Adipose tissue (tissue), 3 donors: ENCODE results near the gene PNPLA7. TPM values are rescaled to one million over a fixed set of nuclear protein-coding genes. Genes with fewer than 3 reads are reported as not detected.
"Not testable (repeated sequence)": the region's sequence is repeated elsewhere in the genome, so short reads cannot be mapped to it uniquely, and the experiment has no call there.

ENCODE experiments used
- H3K27ac ChIP-seq: one replicate; pipeline ENCODE4 v1.5.1; 2013; ENCODE audit warnings: low read depth, low read length
- WGBS, 3 donors: extraction: QIAGEN DNeasy Blood & Tissue Kit; methylation state at CpG; one replicate each; pipeline ENCODE4 v1.1.7; 2013; 5-methylcytosine and 5-hydroxymethylcytosine counted together
- polyA plus RNA-seq, 3 donors: library from polyadenylated mRNA; stranded (reverse); fragments of 200-250 nt; gene quantifications; one replicate each; pipeline ENCODE4 v1.2.3, GENCODE V29; 2013
- donor health status: healthy with polysubstance abuse.
- donor health status: Bipolar disorder and iron deficiency.
- donor health status: healthy.

Gene PNPLA7
- polyA plus RNA-seq, 3 donors = 6.8 to 23.4 (median 22.3) TPM

DNA sequence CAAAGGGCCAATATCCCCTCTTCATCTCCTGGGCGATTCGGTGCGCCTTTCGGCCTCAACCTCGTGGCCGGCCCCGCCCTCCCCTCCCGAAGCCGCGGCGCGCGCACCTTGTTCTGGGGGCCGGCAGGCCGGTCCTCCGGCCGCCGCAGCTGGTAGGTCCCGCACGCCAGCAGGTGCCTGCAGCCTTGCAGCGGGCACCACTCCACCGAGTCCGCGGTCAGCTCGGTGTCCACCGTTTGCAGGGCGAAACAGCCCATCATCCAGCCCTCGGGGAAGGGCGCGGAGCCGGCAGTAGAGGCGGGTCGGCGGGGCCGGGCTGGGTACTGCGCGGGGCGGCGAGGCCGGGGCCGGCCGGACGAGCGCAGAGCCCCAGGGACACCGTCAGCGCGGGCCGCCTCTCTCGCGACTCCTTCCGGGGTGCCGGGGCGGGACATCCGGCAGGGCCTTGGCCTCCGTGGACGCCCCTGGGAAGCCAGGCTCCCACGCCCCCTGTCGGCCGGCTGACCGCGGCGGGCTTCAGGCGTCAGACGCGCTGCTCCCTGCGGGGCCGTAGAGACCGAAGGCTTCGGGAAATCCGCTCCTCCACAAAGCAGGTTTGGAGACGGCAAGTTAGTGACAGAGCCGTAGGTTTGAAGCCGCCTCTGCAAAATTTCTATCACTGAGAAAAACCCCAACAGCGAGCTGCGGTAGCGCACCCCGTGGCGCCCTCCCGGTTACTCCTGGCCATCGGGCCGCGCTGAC lies 28.5 kb upstream of the PNPLA7 start, which contains the start of gene DPH7:
Gene DPH7 (minus strand): TSS at position 408 of the 741 bp plus-strand sequence. CDS start 148 bp downstream, at position 260.
- H3K27ac ChIP-seq = no peak within 1 kb of the TSS
- WGBS, 3 donors = 1 to 2% (median 1%) methylated on average over 81 to 82 of the region's 82 CpGs

GRCh38 chr9:137575716-137576411 lies 25.7 kb upstream of the PNPLA7 start:
- 77 to 79% (median 78%) methylated on average over 12 of the region's 12 CpGs for WGBS, 3 donors
- H3K27ac ChIP-seq = no peak overlapping the region

DNA sequence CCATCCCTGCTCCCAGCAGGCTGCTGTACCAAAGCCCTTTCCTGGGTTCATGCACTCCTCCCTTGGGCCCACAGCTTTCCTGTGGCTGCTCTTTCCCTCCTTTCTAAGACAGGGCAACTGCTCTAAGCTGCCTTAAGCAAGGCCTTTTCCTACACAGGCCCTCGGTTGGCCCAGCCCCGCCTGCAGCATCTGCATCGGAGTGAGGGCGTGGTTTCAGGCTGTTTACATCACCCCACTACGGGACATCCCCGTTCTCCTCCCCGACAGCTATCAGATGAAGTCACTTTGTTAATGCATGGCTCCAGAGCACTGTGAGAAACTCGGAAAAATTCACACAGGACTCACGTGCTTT lies 25.1 kb upstream of the PNPLA7 start:
- 63 to 69% (median 67%) methylated on average over 9 of the region's 9 CpGs for WGBS, 3 donors
- H3K27ac ChIP-seq = no peak overlapping the region

- H3K27ac ChIP-seq = no peak overlapping the region
- WGBS, 3 donors = 84 to 95% (median 91%) methylated on average over 10 of the region's 10 CpGs
Measured at GRCh38 chr9:137574192-137574591, 24.0 kb upstream of the PNPLA7 start.

- H3K27ac ChIP-seq = no peak overlapping the region
- WGBS, 3 donors = 97 to 98% (median 97%) methylated on average over 3 of the region's 3 CpGs
Measured at GRCh38 chr9:137570566-137570965, 20.4 kb upstream of the PNPLA7 start.

GRCh38 chr9:137569609-137570203 lies 19.5 kb upstream of the PNPLA7 start:
- no peak overlapping the region for H3K27ac ChIP-seq
- 93 to 99% (median 95%) methylated on average over 5 of the region's 5 CpGs for WGBS, 3 donors

GRCh38 chr9:137568445-137568844 lies 18.2 kb upstream of the PNPLA7 start:
- H3K27ac ChIP-seq = not testable (repeated sequence)
- WGBS, 3 donors = 82 to 87% (median 87%) methylated on average over 5 of the region's 5 CpGs

GRCh38 chr9:137564817-137565411 lies 14.7 kb upstream of the PNPLA7 start:
- no peak overlapping the region for H3K27ac ChIP-seq
- WGBS, 3 donors = 82 to 90% (median 83%) methylated on average over 17 to 18 of the region's 18 CpGs

GRCh38 chr9:137564134-137564533 lies 13.9 kb upstream of the PNPLA7 start:
- 88 to 94% (median 93%) methylated on average over 10 of the region's 10 CpGs for WGBS, 3 donors
- H3K27ac ChIP-seq = no peak overlapping the region

DNA sequence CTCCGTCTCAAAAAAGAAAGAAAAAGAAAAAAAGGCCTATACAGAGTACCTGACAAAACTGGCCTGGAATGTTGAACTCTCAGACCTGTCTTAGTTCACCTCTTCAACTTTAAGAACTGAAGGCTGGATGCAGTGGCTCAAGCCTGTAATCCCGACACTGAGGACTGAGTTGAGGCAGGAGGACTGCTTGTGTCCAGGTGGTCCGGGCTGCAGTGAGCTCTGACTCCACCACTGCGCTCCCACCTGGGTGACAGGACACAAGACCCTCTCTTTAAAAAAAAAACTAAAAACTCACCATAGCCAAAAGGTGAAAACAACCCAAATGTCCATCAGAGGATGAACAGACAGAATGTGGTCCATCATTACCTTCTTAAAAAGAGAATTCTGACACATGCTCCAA lies 7.9 kb upstream of the PNPLA7 start:
- no peak overlapping the region for H3K27ac ChIP-seq
- WGBS, 3 donors = 91 to 98% (median 96%) methylated on average over 4 of the region's 4 CpGs

DNA sequence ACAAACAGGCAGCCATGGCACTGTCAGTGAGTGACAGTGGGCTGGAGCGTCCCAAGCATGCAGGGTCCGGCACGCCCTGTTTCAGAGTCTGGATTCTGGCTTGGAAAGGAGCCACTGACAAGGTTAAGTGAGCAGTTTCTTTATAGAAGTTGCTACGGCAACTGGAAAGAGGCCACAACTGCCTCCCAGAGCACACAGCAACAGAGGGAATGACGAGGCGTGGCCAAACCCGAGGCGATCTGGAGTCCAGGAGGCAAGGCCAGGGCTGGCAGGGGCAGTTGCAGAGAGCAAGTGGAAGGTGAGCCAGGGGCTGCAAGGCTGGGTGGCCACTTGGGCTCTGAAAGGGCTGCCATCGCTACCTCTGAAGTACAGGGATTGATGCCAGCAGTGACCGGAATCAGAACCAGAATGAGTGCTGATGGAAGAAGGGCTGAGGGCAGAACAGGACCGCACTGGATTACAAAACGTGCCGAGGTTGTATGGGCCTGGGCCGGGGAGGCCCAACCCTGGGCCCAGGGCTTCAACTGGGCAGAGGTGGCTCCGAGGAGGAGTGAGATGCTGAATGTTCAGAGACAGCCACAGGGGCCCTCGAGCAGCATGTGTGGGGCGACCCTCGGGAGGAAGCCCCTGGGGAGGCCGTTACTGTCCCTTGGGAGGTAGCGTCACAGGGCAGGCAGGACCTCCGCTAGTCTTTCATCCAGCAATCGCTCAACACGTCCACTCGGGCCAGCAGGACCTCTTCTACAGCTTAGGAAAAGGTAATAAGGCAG lies 6.1 kb upstream of the PNPLA7 start:
- 80 to 87% (median 84%) methylated on average over 24 of the region's 24 CpGs for WGBS, 3 donors

DNA sequence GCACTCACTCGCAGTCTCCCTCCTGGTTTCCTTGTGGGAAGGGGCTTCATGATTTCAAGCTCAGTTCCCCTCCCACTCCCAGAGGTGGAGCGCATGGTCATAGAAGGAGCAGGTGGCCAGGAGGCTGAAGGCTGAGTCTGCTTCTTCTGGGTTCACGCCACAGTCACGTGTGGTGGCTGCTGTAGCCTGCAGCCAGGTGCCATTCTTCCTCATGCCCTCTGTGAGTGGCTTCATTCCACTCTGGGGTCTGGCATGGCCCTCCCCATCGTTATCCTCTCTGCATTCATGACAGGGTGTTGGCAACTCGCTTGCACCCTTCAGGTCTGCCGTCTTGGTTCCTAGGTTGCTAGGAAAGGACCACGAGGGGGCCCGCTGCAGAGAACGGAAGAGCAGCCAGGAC lies 5.0 kb upstream of the PNPLA7 start:
- WGBS, 3 donors = 88 to 92% (median 88%) methylated on average over 10 of the region's 10 CpGs

More for the DNA sequence above, 6.1 kb upstream of the PNPLA7 start:
- no peak overlapping the region for H3K27ac ChIP-seq

GRCh38 chr9:137554349-137554748 lies 4.1 kb upstream of the PNPLA7 start:
- 82 to 90% (median 86%) methylated on average over 1 of the region's 1 CpG for WGBS, 3 donors
- no peak overlapping the region for H3K27ac ChIP-seq

More for the DNA sequence above, 5.0 kb upstream of the PNPLA7 start:
- no peak overlapping the region for H3K27ac ChIP-seq

GRCh38 chr9:137553654-137554053 lies 3.5 kb upstream of the PNPLA7 start:
- WGBS, 3 donors = 90 to 93% (median 93%) methylated on average over 10 of the region's 10 CpGs

GRCh38 chr9:137552022-137552768 lies 2.0 kb upstream of the PNPLA7 start:
- WGBS, 3 donors = 6 to 12% (median 12%) methylated on average over 50 to 58 of the region's 58 CpGs
- no peak overlapping the region for H3K27ac ChIP-seq

More at GRCh38 chr9:137553654-137554053, 3.5 kb upstream of the PNPLA7 start:
- not testable (repeated sequence) for H3K27ac ChIP-seq

DNA sequence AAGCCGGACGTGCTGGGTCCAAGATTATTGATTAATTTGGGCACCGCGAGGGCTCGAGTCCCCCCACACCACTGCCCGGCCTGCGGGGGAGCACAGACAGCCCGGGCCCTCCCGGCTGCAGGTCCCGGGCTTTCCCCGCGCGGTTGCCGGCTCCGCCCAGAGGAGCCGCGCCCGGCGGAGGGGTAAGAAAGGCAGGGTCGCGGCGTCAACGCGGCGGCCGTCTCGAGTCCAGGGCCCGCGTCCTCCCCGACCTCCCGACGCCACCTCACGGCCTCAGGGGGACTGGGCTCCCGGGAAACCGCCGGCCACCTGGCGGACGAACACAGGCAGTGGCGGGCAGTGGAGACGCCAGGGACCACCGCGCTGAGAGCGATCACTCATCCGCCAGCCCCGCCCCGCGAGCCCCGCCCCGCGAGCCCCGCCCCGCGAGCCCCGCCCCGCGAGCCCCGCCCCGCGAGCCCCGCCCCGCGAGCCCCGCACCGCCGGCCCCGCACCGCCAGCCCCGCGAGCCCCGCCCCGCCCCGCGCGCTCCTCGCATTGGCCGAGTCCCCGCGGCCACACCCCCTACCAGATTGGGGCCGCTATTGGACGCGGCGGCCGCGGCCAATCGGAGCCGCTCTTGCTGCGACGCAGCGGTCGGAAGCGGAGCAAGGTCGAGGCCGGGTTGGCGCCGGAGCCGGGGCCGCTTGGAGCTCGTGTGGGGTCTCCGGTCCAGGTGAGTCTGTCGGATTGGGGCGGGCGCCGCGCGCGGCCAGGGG lies 1.2 kb upstream of the PNPLA7 start, which contains the start of gene MRPL41:
Gene MRPL41 (plus strand): TSS at position 616 of the 758 bp plus-strand sequence. CDS start 203 bp downstream, outside the sequence.
- WGBS, 3 donors = 0% methylated on average over 76 to 88 of the region's 106 CpGs
- H3K27ac ChIP-seq = no peak within 1 kb of the TSS

GRCh38 chr9:137550958-137551263 lies 709 bp upstream of the PNPLA7 start:
- 0 to 3% (median 1%) methylated on average over 9 to 17 of the region's 17 CpGs for WGBS, 3 donors
- not testable (repeated sequence) for H3K27ac ChIP-seq
